Stimulated activated CD4-positive, alpha-beta T cell treated with anti-CD3 and anti-CD28 coated beads, Interleukin-12 subunit alpha, Interleukin-12 subunit beta, amount 100 ng/mL, for 4 hours (primary cell): ENCODE measurements around the gene GIMAP2.
"Not testable (repeated sequence)": the region's sequence is repeated elsewhere in the genome, so short reads cannot be mapped to it uniquely, and the experiment has no call there.

ENCODE experiments used
- DNase-seq: peaks from one replicate; pipeline ENCODE4 v3.0.0-alpha.2; 2020

Gene GIMAP2

GRCh38 chr7:150678601-150679000 is 6.9 kb upstream of the GIMAP2 start:
- DNase-seq = not testable (repeated sequence)

DNA sequence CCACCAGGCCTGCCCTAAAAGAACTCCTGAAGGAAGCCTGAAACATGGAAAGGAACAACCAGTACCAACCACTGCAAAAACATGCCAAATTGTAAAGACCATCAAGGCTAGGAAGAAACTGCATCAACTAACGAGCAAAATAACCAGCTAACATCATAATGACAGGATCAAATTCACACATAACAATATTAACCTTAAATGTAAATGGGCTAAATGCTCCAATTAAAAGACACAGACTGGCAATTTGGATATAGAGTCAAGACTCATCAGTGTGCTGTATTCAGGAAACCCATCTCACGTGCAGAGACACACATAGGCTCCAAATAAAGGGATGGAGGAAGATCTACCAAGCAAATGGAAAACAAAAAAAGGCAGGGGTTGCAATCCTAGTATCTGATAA is 5.1 kb upstream of the GIMAP2 start:
- not testable (repeated sequence) for DNase-seq

DNA sequence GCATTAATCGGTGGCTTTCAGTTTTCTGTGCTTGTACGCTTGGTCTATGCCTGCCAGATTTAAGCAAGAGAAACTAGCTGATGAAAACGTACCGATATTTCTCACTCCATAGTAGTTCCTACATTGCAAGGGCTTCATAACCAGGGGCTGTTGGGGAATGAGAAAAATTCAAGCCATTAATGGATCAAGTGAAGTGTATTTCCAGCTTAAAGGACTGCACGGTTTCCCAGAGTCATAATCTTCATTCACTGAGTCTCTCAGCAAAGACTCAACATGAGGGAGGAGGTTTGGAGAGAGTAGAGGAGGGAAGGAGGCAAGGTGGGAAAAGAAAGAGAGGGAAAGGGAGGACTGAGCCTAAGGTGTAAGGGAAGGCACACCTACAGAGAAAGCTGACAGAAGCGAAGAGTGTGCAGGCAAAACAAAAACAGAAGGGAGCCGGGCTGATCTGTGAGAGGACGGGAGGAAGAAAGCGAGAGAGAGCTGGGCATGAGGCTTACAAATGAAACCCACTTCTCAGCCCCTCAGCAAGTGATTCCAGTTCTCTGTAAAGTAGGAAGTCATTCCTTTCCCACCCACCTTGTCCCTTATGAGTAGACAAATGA is 625 bp downstream of the GIMAP2 start:
- DNase-seq = no peak

GRCh38 chr7:150688630-150689029 is 3.1 kb downstream of the GIMAP2 start:
- no peak for DNase-seq

DNA sequence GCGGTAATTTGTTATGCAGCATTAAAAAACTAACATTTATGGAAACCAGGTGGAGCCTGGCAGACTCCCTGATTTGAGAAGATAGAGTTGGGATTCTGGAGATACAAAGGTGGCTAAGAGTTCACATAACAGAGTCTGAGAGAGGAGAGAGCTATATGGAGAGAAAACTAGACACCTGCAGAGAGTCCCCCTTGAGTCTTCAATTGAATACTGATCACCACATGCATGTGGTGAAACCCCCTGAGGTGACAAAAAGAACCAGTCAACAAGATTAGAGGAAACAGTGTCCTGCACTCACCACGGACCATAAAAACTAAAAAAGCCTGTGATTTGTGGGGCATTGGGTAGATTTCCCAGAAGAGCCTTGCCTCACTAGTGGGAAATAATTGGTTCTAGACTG is 10.1 kb downstream of the GIMAP2 start:
- no peak for DNase-seq

DNA sequence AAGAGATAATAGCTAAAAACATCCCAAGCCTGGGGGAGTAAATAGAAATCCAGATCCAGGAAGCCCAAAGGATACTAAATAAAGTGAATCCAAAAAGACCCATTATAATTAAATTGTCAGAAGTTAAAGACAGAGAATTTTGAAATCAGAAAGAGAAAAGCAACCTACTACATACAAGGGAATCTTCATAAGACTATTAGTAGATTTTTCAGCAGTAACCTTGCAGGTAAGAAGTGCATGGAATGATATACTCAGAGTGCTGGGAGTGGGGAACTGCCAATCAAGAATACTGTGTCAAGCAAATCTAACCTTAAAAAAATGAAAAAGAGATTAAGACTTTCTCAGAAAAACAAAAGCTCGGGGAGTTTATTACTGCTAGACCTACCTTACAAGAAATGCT is 17.7 kb downstream of the GIMAP2 start:
- no peak for DNase-seq

- DNase-seq = no peak
These were observed 29.8 kb downstream of the GIMAP2 start for GRCh38 chr7:150715293-150715692.

GRCh38 chr7:150715738-150716137 is 30.2 kb downstream of the GIMAP2 start:
- no peak for DNase-seq

DNA sequence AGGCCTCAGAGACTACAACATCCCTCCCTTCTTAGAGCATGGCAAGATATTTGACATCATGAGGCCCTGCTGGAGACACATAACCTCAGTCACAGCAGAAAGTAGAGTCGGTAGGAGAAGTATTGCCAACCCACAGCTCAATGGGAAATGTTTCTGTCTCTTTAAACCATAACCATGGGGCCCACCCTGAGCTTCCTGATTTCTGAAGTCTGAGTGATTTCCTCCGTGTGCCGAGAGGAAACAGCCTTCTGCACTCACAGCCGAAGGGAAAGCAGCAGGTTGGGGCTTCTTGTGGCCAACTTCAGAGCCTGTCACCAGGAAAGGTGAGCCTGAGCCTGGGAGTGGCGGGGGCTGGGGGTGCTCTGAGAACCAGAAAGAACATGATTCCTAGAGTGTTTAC is 30.9 kb downstream of the GIMAP2 start, which contains the start of gene GIMAP1:
TSS of gene GIMAP1 (plus strand) at position 246 of the 400 bp plus-strand sequence. CDS start 2,435 bp downstream, outside the sequence.
- DNase-seq = peak; percentile 50

DNA sequence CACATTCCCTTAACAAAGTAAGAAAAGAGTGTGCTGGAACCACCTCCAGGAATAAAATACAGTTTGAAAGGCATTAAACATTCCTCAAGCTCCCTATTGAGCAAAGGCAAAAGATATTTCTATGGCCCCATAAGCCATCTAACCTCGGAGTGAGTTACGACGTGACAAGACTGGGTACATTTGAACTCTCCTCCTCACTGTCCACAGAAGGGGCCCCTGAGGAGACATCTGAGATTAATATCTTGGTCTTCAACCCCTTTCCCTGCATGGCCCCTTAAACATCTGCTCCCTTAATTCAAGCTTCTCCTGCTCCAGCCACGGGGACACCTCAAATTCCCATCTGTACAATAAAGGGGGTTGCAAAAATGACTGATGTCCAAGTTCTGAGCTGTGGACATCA is 31.4 kb downstream of the GIMAP2 start:
- DNase-seq = no peak

- no peak for DNase-seq
These were observed 32.4 kb downstream of the GIMAP2 start for GRCh38 chr7:150717814-150718420.

DNA sequence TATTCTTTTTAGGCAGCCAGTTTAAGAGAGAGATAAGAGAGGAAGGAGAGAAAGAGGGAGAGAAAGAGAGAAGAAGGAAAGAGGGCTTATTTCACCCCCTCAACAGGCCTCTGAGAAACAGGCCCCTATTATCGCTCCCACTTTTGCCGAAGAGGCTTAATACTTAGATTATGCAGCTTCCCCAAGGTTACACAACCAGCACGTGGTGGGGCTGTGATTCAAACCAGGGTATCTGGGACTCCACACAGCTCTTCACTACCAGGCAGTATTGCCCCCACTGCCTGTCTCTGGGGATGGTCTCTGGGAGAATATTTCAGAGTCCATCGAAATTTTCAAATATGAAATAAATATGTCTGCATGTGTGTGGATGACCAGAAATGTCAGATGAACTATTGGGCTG is 33.9 kb downstream of the GIMAP2 start:
- DNase-seq = no peak

- DNase-seq = no peak
These were observed 34.7 kb downstream of the GIMAP2 start for GRCh38 chr7:150719960-150720891.

- no peak for DNase-seq
These were observed 36.5 kb downstream of the GIMAP2 start for GRCh38 chr7:150721970-150722373.

GRCh38 chr7:150722431-150722931 is 37.0 kb downstream of the GIMAP2 start:
- DNase-seq = no peak

GRCh38 chr7:150723467-150723866 is 38.0 kb downstream of the GIMAP2 start:
- DNase-seq = no peak

GRCh38 chr7:150727381-150727780 is 41.9 kb downstream of the GIMAP2 start:
- no peak for DNase-seq

DNA sequence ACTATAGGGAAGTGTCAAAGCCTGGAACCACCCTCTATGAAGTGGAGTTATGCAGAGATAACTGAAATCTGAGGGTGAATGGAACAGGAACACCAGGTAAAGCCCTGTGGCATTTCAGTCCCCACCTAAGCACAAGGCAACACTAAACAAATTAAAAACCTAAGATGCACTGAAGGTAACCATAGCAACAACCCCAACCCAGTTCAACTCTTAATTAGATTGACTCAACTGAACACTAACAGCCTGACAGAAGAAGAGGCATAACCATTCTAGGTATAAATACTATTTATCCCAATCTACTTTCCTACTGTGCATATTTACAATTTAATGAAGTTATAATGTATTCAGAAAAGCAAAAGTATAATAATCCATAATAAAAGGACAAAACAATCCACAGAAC is 42.5 kb downstream of the GIMAP2 start:
- no peak for DNase-seq

GRCh38 chr7:150728609-150729008 is 43.1 kb downstream of the GIMAP2 start:
- no peak for DNase-seq

GRCh38 chr7:150731916-150732315 is 46.4 kb downstream of the GIMAP2 start:
- DNase-seq = no peak

DNA sequence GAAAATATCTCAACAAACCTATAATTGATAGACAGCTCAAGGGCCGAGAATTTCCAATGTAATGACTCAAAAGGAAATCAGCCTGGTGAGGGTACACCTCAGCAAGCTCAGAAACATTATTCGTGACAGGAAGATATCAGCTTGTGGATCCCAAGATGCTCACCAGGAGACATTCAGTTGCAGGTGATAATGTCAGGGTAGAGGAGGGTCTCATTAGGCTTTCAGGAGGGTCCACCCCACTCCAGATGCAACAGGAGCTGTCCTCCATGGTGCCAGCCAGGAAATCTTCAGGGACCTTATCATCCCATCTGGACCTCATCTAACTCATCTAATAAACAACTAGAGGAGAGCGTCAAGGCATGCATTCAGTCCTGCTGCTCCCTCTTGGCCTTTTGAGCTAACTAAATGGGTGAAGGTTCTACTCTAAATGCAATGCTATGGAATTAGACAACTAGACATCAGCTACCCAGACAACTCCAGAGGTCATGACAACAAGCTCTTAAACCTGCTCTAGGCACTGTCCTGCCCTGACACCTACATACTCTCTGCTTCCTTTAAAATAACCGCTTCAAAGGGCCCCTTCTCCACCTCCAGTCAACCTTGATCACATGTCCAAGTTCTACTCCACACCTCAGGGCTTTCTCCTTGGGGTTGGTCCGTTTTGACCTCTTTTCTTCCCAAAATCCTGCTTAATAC is 47.4 kb downstream of the GIMAP2 start:
- no peak for DNase-seq

DNA sequence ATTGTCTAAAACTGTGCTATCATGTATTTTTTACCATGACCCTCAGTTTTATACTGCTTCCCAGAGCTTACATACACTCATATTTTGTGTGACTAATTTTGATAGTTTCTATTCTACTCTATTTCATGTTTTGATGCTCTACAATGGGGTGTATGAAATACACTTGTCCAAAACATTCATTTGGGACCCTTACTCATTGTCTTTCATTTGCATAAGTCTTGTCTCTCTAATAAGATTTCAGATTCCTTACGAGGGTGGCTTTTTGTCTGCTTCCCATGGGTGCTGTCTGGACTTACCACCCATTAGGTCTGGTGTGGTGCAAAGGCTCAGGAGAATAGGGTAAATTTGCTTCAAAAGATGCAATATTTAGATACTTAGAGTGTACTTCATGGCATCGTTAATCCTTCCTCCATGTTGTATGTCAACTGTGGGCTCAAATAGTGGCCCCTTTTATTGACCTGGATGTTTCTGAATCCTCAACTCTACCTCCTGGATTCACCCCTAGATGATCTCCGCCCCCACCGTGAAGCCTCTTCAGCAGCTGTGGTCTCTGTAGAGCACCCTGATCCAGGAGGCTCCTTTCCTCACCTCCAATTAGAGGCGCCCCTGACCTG is 48.1 kb downstream of the GIMAP2 start:
- no peak for DNase-seq

DNA sequence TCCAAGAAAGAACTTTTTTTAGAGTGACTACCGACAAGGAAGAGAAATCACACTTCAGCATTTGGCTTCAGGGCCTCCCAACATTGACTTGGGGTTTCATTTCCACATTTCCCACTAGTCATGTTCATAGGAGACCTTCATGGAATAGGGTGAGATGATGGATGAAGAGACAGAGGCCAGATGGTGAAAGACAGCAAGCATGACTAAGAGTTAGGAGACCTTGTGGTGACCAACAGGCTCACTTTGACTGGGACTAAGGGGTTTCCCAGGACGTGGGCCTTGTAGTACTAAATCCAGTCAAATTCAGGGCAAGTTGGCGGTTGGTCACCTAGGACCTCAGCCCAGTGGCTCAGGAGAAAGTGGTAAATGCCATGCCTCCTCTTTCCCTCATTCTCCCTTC is 48.7 kb downstream of the GIMAP2 start:
- DNase-seq = no peak
